SH-SY5Y (cell line): Measurements from ENCODE around the gene DNAJC6.

Source experiments
- GATA2 ChIP-seq: IDR thresholded peaks from 2 replicates; pipeline ENCODE4 v1.6.1; 2011; ENCODE audit warnings: mild to moderate bottlenecking, low read depth, low read length
- GATA3 ChIP-seq: IDR thresholded peaks from 2 replicates; pipeline ENCODE4 v1.6.1; 2011; ENCODE audit warnings: low read depth, mild to moderate bottlenecking, low read length, moderate library complexity

DNA sequence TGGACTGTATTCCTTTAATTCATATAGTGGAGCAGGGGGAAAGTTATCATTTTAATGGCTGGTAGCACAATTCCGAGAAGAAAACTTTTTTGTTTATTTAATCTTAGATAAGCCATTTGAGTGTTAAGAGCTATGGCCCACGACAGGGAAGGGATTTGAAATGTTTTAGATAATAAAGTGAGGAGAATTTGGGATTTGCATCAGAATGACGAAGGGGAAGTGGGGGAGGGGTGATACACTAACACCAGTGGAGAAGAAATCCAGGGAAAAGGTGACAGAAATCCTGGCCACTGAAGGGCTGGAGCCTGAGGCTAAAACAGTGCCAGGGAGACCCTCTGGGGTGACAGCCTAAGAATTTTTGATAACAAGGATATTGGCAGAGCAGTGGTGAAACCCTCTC is 132.1 kb downstream of the DNAJC6 start:
- TF ChIP-seq GATA2 (no peak), GATA3 (no peak)
